ENCODE measurements around the gene SLC12A6. TPM values are rescaled to one million over a fixed set of nuclear protein-coding genes. Genes with fewer than 3 reads are reported as not detected.
"Not testable (repeated sequence)": the region's sequence is repeated elsewhere in the genome, so short reads cannot be mapped to it uniquely, and the experiment has no call there.

SLC12A6 gene
- total RNA-seq, 1 donor from 2014 or later = 23.8 TPM

- DNase-seq = no peak
These were observed 85.0 kb downstream of the SLC12A6 start for GRCh38 chr15:34252545-34252944.

GRCh38 chr15:34248190-34248589 is 89.4 kb downstream of the SLC12A6 start:
- no peak for DNase-seq

- no peak for DNase-seq
These were observed 91.2 kb downstream of the SLC12A6 start for GRCh38 chr15:34246276-34246976.

- peak; percentile 60 for DNase-seq
These were observed 94.4 kb downstream of the SLC12A6 start for GRCh38 chr15:34243226-34243625.

- no peak for DNase-seq
These were observed 95.3 kb downstream of the SLC12A6 start for GRCh38 chr15:34242331-34242710.

GRCh38 chr15:34241376-34242330 is 95.9 kb downstream of the SLC12A6 start:
- DNase-seq = peak; percentile 75

GRCh38 chr15:34240537-34240936 is 97.0 kb downstream of the SLC12A6 start:
- no peak for DNase-seq

GRCh38 chr15:34239151-34239808 is 98.3 kb downstream of the SLC12A6 start:
- DNase-seq = peak; percentile 86

- DNase-seq = no peak
These were observed 104.0 kb downstream of the SLC12A6 start for GRCh38 chr15:34233614-34234013.

GRCh38 chr15:34223904-34224596 is 113.5 kb downstream of the SLC12A6 start:
- DNase-seq = peak; percentile 22

- peak; percentile 37 for DNase-seq
These were observed 119.9 kb downstream of the SLC12A6 start for GRCh38 chr15:34217587-34218225.

GRCh38 chr15:34216527-34217270 is 120.9 kb downstream of the SLC12A6 start:
- DNase-seq = no peak

GRCh38 chr15:34214135-34214534 is 123.4 kb downstream of the SLC12A6 start:
- no peak for DNase-seq

GRCh38 chr15:34213690-34214089 is 123.9 kb downstream of the SLC12A6 start:
- DNase-seq = no peak

GRCh38 chr15:34209421-34210282 is 127.9 kb downstream of the SLC12A6 start, which contains the start of gene KATNBL1:
Gene KATNBL1 (minus strand): TSS chr15:34210096. CDS start chr15:34163676, 46,420 bp downstream.
- peak; percentile 96 for DNase-seq

- no peak for DNase-seq
These were observed 131.6 kb downstream of the SLC12A6 start for GRCh38 chr15:34206011-34206410.

GRCh38 chr15:34203936-34204335 is 133.6 kb downstream of the SLC12A6 start:
- DNase-seq = no peak

GRCh38 chr15:34203305-34203704 is 134.3 kb downstream of the SLC12A6 start:
- DNase-seq = no peak

GRCh38 chr15:34193272-34193671 is 144.3 kb downstream of the SLC12A6 start:
- not testable (repeated sequence) for DNase-seq

GRCh38 chr15:34188711-34189110 is 148.9 kb downstream of the SLC12A6 start:
- no peak for DNase-seq
